HG03354 (cell line): Measurements from ENCODE around the gene SLC44A5.
"Not testable (repeated sequence)": the region's sequence is repeated elsewhere in the genome, so short reads cannot be mapped to it uniquely, and the experiment has no call there.

Experiments
- ATAC-seq: cut with Tn5 transposase; IDR thresholded peaks from one replicate; pipeline ENCODE4 v1.9.1; 2021; ENCODE audit warnings: mild to moderate bottlenecking; ENCODE audit not compliant: unreplicated experiment, poor library complexity, severe bottlenecking

Gene SLC44A5

GRCh38 chr1:75593457-75593856 is 17.5 kb downstream of the SLC44A5 start:
- ATAC-seq, result not testable (repeated sequence)

- no peak for ATAC-seq
Observed at GRCh38 chr1:75589637-75590036, 21.3 kb downstream of the SLC44A5 start.

GRCh38 chr1:75588779-75589475 is 22.0 kb downstream of the SLC44A5 start:
- ATAC-seq, result no peak

GRCh38 chr1:75587692-75588091 is 23.2 kb downstream of the SLC44A5 start:
- ATAC-seq, result no peak

- ATAC-seq, result no peak
Observed at GRCh38 chr1:75583282-75583681, 27.6 kb downstream of the SLC44A5 start.

- no peak for ATAC-seq
Observed at GRCh38 chr1:75582725-75583261, 28.1 kb downstream of the SLC44A5 start.

GRCh38 chr1:75579046-75579445 is 31.9 kb downstream of the SLC44A5 start:
- no peak for ATAC-seq

- no peak for ATAC-seq
Observed at GRCh38 chr1:75575837-75576236, 35.1 kb downstream of the SLC44A5 start.

GRCh38 chr1:75567191-75567590 is 43.7 kb downstream of the SLC44A5 start:
- no peak for ATAC-seq

GRCh38 chr1:75559800-75560199 is 51.1 kb downstream of the SLC44A5 start:
- no peak for ATAC-seq

- no peak for ATAC-seq
Observed at GRCh38 chr1:75559136-75559535, 51.8 kb downstream of the SLC44A5 start.

- ATAC-seq, result no peak
Observed at GRCh38 chr1:75554870-75555269, 56.0 kb downstream of the SLC44A5 start.

GRCh38 chr1:75554181-75554580 is 56.7 kb downstream of the SLC44A5 start:
- ATAC-seq, result no peak

- no peak for ATAC-seq
Observed at GRCh38 chr1:75550559-75550958, 60.4 kb downstream of the SLC44A5 start.

- ATAC-seq, result no peak
Observed at GRCh38 chr1:75548721-75549480, 62.0 kb downstream of the SLC44A5 start.

- no peak for ATAC-seq
Observed at GRCh38 chr1:75543705-75544104, 67.2 kb downstream of the SLC44A5 start.

- ATAC-seq, result no peak
Observed at GRCh38 chr1:75542818-75543570, 67.9 kb downstream of the SLC44A5 start.

GRCh38 chr1:75539230-75540116 is 71.4 kb downstream of the SLC44A5 start:
- no peak for ATAC-seq

GRCh38 chr1:75533085-75533484 is 77.8 kb downstream of the SLC44A5 start:
- ATAC-seq, result no peak
